HCT116 (cell line): ENCODE results near the gene HOXB13.

Experiments
- CTCF ChIP-seq, 3 experiments: fragments of 200-600 bp in 1 of 3; sonication (generic) in 1 of 3; IDR thresholded peaks in 2 of 3; conservative IDR thresholded peaks in 1 of 3; 2 replicates each; pipeline ENCODE4 v1.5.1; 2012 to 2017; ENCODE audit warnings: low read depth in 2 of 3, low read length in 2 of 3, antibody characterized with exemption in 1 of 3, borderline replicate concordance in 1 of 3, control low read depth in 1 of 3, mild to moderate bottlenecking in 1 of 3, mixed read lengths in 1 of 3, mixed run types in 1 of 3, moderate library complexity in 1 of 3; ENCODE audit not compliant: insufficient read depth in 1 of 3
- EZH2 ChIP-seq: fragments of 200-600 bp; sonication (generic); IDR thresholded peaks from 2 replicates; pipeline ENCODE4 v1.6.1; 2017; ENCODE audit warnings: antibody characterized with exemption, mixed run types
- POLR2A ChIP-seq: IDR thresholded peaks from 2 replicates; pipeline ENCODE4 v1.7.0; 2011; ENCODE audit warnings: borderline replicate concordance; ENCODE audit not compliant: insufficient read depth, insufficient read length; ENCODE audit errors: extremely low read depth
- POLR2AphosphoS5 ChIP-seq: IDR thresholded peaks from 2 replicates; pipeline ENCODE4 v1.6.1; 2011; ENCODE audit warnings: mild to moderate bottlenecking, low read depth, low read length, moderate library complexity
- YY1 ChIP-seq: IDR thresholded peaks from 2 replicates; pipeline ENCODE4 v1.6.1; 2011; ENCODE audit warnings: low read length, low read depth, moderate library complexity, mild to moderate bottlenecking; ENCODE audit not compliant: insufficient replicate concordance; ENCODE audit errors: extremely low read depth

GRCh38 chr17:48732688-48733629, 4.4 kb upstream of the HOXB13 start:
- no peak for TF ChIP-seq CTCF (IDR thresholded peaks at IDR 0.05 in 2 of 3, conservative IDR thresholded peaks at IDR 0.05 in 1 of 3; ENCODE audit: borderline replicate concordance in 1 of 3, insufficient read depth in 1 of 3, low read depth in 2 of 3, low read length in 2 of 3)
- no peak for TF ChIP-seq POLR2AphosphoS5
- TF ChIP-seq POLR2A: no peak
- no peak for TF ChIP-seq YY1
- TF ChIP-seq EZH2: no peak
